HG03432 (cell line): ENCODE data around the gene TLL1.

Experiments
- ATAC-seq: cut with Tn5 transposase; IDR thresholded peaks from one replicate; pipeline ENCODE4 v1.9.1; 2021; ENCODE audit warnings: mild to moderate bottlenecking, moderate library complexity; ENCODE audit not compliant: unreplicated experiment

TLL1 gene

DNA sequence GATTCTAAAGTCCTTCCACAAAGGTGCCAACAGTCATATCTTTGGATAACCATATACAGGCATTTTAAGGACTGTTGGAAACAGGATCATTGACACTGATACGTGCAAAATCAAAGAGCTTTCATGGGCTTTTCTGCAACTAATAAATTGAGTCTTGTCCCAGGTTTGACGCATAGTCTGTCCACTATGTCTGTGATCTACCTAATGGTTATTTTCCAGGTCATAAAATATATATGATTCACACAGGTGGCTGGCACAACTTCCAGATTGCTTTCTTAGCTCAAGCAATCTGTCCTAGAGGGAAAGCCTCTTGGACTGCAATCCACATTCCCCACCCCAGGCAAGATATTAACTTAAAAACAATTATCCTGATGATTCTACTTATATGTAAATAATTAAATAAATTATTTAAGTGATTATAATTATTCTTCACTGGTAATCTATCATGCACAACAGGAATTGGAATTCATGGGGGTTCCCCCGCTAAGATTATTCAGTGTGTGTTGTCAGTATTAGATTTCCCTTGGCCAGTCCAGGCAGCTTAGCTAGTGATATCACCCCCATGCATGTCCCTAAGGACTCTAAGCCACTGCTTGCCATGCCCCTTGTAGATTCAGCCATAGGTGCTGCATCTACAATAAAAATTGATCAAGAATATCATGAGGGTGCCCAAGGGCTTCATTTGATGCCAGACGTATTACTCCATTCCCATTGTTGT lies 97.8 kb downstream of the TLL1 start:
- no peak for ATAC-seq

GRCh38 chr4:165971446-165971845 lies 98.4 kb downstream of the TLL1 start:
- ATAC-seq, result no peak

GRCh38 chr4:165971933-165972332 lies 98.9 kb downstream of the TLL1 start:
- ATAC-seq, result no peak

DNA sequence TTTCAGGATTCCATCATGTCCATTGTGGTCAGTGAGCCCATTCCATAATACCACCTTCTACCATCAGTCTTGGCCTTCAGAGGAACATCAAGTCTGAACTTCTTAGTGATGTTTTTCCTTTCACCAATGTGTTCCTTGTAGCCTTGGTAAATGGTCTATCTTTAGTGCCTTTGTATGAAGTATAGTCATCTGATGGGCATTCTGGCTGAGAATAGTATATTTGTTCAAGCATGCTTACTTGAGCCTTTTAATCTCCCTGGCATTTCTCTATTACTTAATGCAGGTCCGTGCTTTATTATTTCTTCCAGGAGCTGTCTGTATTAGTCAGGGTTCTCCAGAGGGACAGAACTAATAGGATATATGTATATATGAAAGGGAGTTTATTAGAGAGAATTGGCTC lies 99.7 kb downstream of the TLL1 start:
- ATAC-seq, result no peak

- no peak for ATAC-seq
Observed at GRCh38 chr4:165982934-165983333, 109.9 kb downstream of the TLL1 start.

DNA sequence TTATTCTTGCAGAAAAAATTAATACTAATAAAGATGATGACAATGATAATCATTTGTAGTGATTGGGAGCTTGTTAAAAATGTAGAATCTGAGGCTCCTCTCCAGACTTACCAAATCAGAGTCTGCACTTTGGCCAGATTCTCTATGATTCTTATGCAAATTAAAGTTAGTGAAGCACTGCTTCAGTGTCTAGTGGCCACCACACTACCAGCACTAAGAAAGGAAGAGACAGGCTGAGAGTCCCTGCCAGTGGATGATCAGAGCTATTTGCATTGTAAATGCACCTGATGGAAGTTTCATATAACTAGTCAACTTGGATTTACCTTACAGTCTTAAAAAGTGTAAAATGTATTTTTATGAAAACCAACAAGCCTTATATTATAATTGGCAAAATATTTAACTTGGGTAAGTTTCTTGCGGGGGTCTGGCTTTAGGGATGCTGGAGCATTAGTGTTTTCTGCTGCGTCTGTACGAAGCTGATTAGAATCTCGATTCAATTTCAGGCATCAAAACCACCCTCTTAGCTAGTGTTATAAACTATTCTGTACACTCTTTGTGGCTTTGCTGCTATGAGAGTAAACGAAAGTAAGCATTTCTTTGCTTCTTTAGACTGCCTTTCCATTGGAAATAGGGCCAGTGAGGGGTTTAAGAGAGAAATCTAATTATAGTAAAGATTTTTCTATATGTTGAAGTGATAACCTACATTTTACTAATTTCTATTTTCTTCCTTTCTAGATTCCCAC lies 114.1 kb downstream of the TLL1 start:
- ATAC-seq, result no peak

DNA sequence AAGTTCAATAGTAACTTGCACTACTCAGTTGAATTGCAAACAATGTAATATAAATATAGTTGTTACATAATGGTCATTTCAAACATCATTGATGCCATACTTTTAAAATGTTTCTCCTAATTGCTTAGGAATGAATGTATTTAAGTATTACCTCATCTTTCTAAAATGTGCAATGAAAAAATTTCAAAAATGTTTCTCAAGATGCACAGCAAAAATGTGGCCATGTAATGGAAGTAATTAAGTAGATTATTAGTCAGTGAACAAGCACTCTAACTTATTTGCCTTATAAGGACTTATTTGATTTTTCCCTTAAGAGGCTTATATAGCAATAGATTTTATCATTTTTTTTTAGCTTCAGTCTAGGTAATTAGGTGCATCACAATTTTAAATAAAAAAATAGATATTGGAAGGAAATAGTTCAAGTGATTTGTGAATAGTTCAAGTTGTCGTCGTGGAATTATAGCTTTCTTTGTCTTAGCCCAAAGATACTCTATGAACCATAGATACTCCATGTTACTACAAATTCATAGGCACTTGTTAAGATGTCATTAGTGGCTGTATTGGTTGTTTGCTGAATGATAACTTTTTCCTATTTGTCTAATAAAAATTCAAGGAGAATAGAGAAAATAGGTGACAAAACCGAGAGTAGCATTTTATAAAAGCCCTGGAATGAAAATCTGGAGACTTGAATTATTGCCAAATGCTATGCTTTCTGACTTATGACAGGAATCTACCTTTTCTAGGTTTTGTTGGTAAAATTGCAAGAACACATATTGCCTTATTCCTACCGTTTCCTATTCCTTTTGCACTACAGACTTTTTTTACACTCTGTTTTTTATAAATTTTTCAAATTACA lies 118.5 kb downstream of the TLL1 start:
- ATAC-seq, result no peak

- ATAC-seq, result no peak
Observed at GRCh38 chr4:165992283-165992682, 119.2 kb downstream of the TLL1 start.

DNA sequence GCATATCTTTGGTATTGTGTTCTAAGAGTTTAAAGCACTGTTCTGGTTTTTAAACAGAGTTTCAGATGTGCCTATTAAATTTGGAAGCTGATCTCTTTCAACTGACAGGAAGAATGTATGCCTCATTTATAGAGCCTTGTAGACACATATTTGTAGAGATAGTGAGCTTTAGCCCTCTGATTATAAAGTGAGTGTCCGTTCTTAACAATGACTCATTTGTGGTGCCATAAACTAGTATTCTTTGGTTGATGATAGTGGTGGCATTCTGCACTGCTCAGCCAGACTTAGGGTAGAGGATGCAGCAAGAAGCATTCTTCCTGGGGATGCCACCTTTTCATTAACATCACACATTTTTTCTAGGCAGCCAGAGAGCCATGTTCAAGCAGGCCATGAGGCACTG lies 121.7 kb downstream of the TLL1 start:
- no peak for ATAC-seq

- ATAC-seq, result no peak
Observed at GRCh38 chr4:166003811-166004210, 130.8 kb downstream of the TLL1 start.

- no peak for ATAC-seq
Observed at GRCh38 chr4:166006217-166006616, 133.2 kb downstream of the TLL1 start.

DNA sequence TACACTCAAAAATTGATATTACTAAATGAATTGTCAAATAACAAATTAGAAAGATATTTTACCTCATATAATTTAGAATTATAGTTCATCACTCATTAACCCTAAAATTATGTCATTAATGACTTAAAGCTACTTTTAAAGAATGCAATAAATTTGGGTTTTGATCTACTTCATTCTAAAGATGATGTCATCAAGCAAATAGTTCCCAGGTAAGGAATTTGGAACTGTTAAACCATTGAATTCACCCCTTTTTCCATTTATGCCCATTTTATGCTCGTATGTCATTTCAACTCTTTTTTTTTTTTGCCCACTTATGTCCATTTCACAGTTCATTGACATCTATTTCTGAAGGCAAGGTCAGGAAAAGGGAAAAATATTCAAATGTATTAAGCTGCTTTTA lies 135.5 kb downstream of the TLL1 start:
- ATAC-seq, result no peak

GRCh38 chr4:166012129-166013030 lies 139.3 kb downstream of the TLL1 start:
- ATAC-seq, result peak; percentile 74

- no peak for ATAC-seq
Observed at GRCh38 chr4:166014411-166014810, 141.4 kb downstream of the TLL1 start.

- no peak for ATAC-seq
Observed at GRCh38 chr4:166017804-166018203, 144.8 kb downstream of the TLL1 start.

GRCh38 chr4:166019441-166020220 lies 146.6 kb downstream of the TLL1 start:
- no peak for ATAC-seq

- no peak for ATAC-seq
Observed at GRCh38 chr4:166021617-166022016, 148.6 kb downstream of the TLL1 start.

DNA sequence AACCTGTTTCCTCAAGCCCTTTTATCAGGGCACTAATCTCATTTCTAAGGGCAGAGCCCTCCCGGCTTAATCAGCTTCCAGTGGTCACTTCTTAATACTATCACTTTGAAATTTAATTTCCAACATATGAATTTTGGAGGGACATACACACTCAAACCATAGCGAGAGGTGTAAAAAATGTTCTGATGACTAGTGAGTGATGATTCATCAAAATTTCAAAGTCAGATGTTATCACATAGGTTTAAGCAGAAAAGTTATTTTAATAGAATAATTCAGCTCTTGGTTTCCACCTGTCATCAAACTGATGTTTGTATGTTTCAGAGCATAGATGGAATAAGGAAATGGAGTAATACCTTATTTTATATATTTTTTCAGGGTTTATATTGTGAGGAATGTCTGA lies 161.9 kb downstream of the TLL1 start:
- no peak for ATAC-seq

DNA sequence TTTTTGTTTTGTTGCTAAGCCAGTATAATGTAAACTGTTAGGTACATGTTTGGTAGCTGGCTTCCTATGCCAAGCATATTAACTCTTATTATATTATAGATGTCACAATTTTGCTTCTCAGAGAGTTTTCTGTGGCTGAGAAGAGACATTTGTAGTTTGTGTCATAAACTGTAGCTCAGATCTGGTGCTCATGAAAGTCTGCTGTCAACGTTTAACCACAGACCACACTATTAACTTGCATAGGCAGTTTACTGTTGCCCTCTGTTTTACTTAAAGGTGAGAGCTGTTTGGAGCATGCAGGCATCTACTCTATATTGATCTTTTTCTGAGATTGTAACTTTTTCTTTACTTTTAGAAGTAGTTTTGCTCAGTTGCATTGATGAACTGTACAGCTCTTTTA lies 166.8 kb downstream of the TLL1 start:
- ATAC-seq, result peak; percentile 42

DNA sequence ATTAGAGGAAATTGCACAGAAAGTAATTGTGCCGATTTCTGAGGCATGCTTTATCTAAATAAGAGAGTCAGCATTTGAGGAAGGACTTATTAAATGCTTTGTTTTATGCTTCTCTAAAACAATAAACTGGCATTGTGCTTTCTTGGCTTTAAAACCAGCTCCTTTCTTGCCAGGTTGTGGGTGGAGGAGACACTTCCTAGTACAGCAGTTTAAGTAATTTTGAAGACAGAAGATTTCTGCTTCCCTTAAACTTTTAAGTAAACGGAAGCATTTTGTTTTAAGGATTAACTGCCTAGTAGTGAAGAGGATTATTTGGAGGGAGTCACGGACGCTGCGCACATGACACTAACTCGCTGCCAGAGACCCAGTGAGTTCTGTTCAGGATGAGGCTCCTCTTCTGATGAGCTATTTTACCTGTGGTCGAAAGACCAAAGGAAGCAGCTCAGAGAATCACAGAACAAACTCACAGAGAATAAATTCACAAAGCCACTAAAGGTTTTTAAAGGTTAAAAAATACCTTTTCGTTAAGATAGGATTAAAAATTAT lies 169.5 kb downstream of the TLL1 start:
- no peak for ATAC-seq
